ENCODE data around the gene MARK2.
A peak's percentile ranks its signal among the peaks of the same experiment; 100 is the strongest.

The MARK2 gene

DNA sequence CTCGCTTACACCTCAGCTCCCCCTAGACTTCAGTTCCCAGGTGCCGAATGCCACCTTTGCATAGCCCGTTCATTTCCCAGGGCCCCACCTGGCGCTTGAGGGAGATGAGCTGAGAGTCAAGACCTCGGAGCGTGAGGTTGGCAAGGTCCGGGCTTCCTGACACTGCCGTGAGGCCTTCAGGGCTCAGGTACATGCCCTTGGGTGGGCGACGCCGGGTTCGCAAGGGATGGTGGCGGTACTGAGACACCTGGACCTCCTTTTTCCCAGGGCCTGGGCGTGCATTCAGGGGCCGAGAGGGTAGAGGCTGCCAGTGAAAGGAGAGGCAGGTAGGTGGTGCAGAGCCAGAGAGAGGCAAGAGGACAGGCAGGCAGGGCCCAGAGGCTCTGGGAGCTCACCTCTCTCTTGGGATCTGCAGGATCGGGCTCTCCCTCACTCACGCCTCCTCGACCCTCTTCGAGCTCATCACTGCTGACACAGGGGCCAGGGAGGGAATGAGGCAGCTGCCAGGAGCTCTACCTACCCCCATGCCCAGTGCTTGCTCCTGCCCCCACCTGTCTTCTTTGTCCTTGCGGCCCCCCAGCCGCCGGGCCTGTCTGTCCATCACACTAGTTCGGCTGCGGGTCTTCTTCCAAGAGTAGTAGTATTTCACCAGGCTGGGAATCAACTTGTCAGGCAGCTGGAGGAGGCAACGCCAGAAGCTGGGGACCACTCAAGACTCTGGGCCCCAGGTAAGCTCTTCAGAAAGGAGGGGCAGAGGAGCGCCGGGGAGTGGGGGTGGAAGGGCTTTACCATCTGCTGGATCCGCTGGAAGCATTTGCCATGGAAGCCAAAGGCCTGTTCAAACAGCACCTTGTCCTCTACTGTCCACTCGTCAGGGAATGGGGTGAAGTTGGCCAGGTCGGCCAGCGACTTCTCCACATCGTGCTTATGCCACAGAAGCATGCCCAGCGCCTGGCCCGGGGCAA, 75.2 kb downstream of the MARK2 start:
- peaks cover 0 to 22% (median 0%) of the 10 kb centered on the region in 5 experiments for H3K27me3 ChIP-seq (replicated peaks in 2 of 5; ENCODE audit: control insufficient read depth in 4 of 5, insufficient read depth in 5 of 5, low read length in 4 of 5)
- WGBS (ENCODE audit: insufficient coverage), result 98% methylated on average over 33 of the region's 34 CpGs
- H3K4me1 ChIP-seq (ENCODE audit: control extremely low read depth in 1 of 4, control insufficient read depth in 4 of 4, insufficient read depth in 4 of 4, low read length in 3 of 4), result peaks cover 0 to 53% (median 45%) of the 10 kb centered on the region in 4 experiments
- H3K27ac ChIP-seq (ENCODE audit: insufficient read depth in 1 of 2, low read depth in 1 of 2, low read length in 2 of 2, poor library complexity in 1 of 2, severe bottlenecking in 2 of 2), result no peak overlapping the region
- ChIA-PET POLR2A (no interaction called here), CTCF (interaction anchor here (0.9 to 4.9 kb wide), 5 partner anchors 28 to 77 kb away, joined by 3 to 22 read pairs (median 7); no protein-coding TSS in a partner anchor)
- no peak overlapping the region for H3K4me3 ChIP-seq (ENCODE audit: control insufficient read depth in 1 of 7, extremely low read depth in 1 of 7, insufficient read depth in 4 of 7, low read depth in 2 of 7, low read length in 6 of 7)
- no peaks in the 10 kb centered on the region for H3K9me3 ChIP-seq (ENCODE audit: control extremely low read depth in 1 of 5, control insufficient read depth in 4 of 5, insufficient read depth in 2 of 5, low read depth in 1 of 5, low read length in 4 of 5)
- no peak for DNase-seq
- peaks cover 0 to 4% (median 0%) of the 10 kb centered on the region in 4 experiments for H3K36me3 ChIP-seq (ENCODE audit: control insufficient read depth in 4 of 4, insufficient read depth in 4 of 4, low read length in 3 of 4)

DNA sequence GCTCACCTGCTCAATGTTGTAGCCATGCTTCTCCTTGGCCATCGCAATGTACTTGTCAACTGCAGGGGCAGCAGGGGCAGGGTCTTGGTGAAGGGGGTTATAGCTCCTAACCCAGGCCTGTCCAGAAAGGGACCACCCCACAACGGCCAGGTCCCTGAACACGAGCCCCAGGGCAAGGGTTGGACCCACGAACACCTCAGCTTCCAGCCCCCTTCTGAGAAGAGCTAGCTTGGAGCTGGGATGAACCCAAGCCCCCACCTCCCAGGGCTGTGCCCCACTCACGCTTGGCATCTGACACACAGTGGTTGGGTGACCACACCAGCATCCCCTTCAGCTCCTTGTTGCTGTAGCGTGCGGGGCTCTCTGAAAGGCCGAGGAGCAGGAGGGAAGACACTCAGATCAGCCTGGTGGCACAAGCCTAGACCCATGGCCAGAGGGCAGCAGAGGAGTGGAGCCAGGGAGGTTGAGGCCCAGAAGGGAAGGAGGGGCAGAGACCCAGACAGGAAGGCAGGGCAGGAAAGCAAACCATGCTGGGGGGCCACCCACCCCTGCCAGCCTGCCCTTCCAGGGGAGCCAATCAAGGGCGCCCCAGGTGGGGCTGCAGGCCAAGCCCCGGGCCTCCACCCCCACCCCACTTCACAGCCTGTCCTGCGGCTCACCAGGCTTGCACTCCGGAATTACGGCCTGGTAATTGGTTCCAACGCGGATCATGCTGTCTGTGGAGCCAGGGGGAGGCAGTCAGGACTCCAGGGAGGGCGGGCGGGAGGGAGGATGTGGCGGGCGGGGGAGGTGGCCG, 76.2 kb downstream of the MARK2 start:
- POLR2A ChIA-PET, result no interaction called here
- Histone ChIP-seq H3K36me3 (ENCODE audit: control insufficient read depth in 4 of 4, insufficient read depth in 4 of 4, low read length in 3 of 4) (no peaks in the 10 kb centered on the region), H3K27me3 (replicated peaks in 2 of 5; ENCODE audit: control insufficient read depth in 4 of 5, insufficient read depth in 5 of 5, low read length in 4 of 5) (peaks cover 0 to 22% (median 0%) of the 10 kb centered on the region in 5 experiments), H3K4me3 (ENCODE audit: control insufficient read depth in 1 of 7, extremely low read depth in 1 of 7, insufficient read depth in 4 of 7, low read depth in 2 of 7, low read length in 6 of 7) (no peak overlapping the region), H3K4me1 (ENCODE audit: control extremely low read depth in 1 of 4, control insufficient read depth in 4 of 4, insufficient read depth in 4 of 4, low read length in 3 of 4) (peaks cover 0 to 52% (median 44%) of the 10 kb centered on the region in 4 experiments), H3K9me3 (ENCODE audit: control extremely low read depth in 1 of 5, control insufficient read depth in 4 of 5, insufficient read depth in 2 of 5, low read depth in 1 of 5, low read length in 4 of 5) (no peaks in the 10 kb centered on the region), H3K27ac (ENCODE audit: insufficient read depth in 1 of 2, low read depth in 1 of 2, low read length in 2 of 2, poor library complexity in 1 of 2, severe bottlenecking in 2 of 2) (no peak overlapping the region)
- CTCF ChIA-PET, result interaction anchor here (0.9 to 4.9 kb wide), 4 partner anchors 27 to 78 kb away, joined by 3 to 22 read pairs (median 11); no protein-coding TSS in a partner anchor
- DNase-seq, result no peak
- WGBS (ENCODE audit: insufficient coverage), result 84% methylated on average over 8 of the region's 20 CpGs

DNA sequence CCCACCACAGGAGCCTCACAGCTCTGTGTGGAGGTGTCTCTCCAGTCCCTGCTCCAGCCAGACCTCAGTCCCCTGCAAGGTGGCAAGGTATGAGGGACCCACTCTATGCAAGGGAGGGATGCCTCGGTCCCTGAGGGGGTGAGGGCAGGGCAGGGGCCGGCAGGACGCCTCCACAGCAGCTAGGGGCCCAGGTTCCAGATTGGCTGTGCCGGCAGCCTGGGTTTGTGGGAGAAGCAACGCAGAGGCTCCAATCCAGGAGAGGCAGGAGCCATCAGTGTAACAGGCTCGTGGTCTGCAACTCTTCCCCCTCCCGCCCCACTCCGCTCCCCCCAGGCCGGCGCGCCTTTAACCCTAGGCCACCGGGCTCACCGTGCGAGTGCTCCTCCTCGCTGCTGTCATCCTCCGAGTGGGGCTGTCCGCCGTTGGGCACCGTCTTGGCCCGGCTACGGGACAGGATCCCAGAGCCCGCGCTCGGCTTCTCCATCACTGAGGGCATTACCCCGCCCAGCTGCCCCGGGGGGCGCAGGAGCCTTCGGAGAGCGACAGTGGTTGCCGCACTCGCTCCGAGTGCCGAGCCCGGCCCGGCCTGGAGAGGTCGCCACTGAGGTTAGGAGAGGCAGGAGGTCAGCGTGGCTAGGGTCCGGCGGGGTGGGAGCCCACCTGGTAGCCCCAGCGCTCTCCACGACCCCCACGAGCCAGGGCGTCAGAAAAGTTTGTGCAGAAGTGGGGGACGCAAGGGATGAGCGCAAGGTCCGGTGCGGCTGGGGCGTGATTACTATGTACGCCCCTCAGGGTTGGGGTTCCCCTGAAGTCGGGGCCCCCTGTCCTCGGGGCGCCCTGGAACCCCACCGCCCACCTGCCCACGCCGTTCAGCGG, 77.3 kb downstream of the MARK2 start:
- whole genome bisulfite sequencing (ENCODE audit: insufficient coverage), result 6% methylated on average over 54 of the region's 56 CpGs
- Histone ChIP-seq H3K36me3 (ENCODE audit: control insufficient read depth in 4 of 4, insufficient read depth in 4 of 4, low read length in 3 of 4) (no peaks in the 10 kb centered on the region), H3K27ac (ENCODE audit: insufficient read depth in 1 of 2, low read depth in 1 of 2, low read length in 2 of 2, poor library complexity in 1 of 2, severe bottlenecking in 2 of 2) (no peak overlapping the region), H3K27me3 (replicated peaks in 2 of 5; ENCODE audit: control insufficient read depth in 4 of 5, insufficient read depth in 5 of 5, low read length in 4 of 5) (peaks cover 0 to 22% (median 0%) of the 10 kb centered on the region in 5 experiments), H3K9me3 (ENCODE audit: control extremely low read depth in 1 of 5, control insufficient read depth in 4 of 5, insufficient read depth in 2 of 5, low read depth in 1 of 5, low read length in 4 of 5) (no peaks in the 10 kb centered on the region), H3K4me3 (ENCODE audit: control insufficient read depth in 1 of 7, extremely low read depth in 1 of 7, insufficient read depth in 4 of 7, low read depth in 2 of 7, low read length in 6 of 7) (peak overlapping the region; percentile 19 to 74 (median 58)), H3K4me1 (ENCODE audit: control extremely low read depth in 1 of 4, control insufficient read depth in 4 of 4, insufficient read depth in 4 of 4, low read length in 3 of 4) (peaks cover 0 to 50% (median 40%) of the 10 kb centered on the region in 4 experiments)
- CTCF ChIA-PET, result interaction anchor here (2.4 to 4.9 kb wide), 3 partner anchors 29 to 79 kb away, joined by 12 to 22 read pairs (median 15); no protein-coding TSS in a partner anchor
- DNase-seq, result peak in 2 of 3 donors; percentile 51 to 58
- POLR2A ChIA-PET, result interaction anchor here (0.6 kb wide), 1 partner anchor 35 kb away, joined by 3 read pairs; no protein-coding TSS in a partner anchor

DNA sequence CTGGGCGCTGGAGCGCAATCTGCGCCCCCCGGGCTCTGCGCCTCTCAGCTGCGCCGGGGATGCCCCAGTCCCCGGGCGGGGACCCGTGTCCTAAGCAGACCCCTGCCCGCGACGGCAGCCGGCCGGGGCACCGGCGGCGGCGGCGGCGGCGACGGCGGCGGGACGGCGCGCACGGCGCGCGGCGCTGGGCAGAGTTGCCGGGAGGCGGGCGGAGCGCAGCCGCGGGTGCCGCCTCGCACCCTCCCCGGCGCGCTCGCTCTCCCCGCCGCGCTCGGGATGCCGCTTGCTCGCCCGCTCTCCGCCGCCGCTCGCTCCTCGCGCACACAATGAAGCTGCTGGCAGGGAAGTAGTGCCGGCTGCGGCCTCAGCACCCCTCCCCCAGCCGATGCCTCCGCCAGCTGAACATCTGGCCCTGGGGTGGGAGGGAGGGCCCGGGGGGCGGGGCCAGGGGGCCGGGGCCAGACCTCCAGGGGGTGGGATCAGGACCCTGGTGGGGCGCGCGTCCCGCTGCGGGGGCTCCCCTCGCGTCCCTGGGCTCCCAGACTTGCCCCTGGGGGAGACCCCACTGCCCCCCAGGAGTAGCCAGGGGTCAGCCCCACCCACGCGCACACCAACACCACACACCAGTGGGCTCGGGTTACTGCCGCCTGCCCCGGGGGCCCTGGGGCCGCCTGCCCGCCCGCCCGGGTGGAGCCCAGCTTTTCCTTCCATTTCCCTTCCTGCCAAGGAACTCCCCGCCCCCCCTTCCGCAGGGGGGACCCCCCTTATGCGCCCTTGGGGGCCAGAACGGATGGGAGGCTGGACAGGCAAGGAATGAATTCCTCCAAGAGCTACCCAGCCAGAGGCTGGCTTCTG, 78.2 kb downstream of the MARK2 start, which contains the start of gene RCOR2:
TSS of gene RCOR2 (minus strand) at position 328 of the 855 bp plus-strand sequence. CDS start 708 bp downstream, outside the sequence.
- H3K27ac ChIP-seq (ENCODE audit: insufficient read depth in 1 of 2, low read depth in 1 of 2, low read length in 2 of 2, poor library complexity in 1 of 2, severe bottlenecking in 2 of 2), result no peak within 1 kb of the TSS
- DNase-seq, result peak; percentile 82 to 88 (median 86)
- H3K4me3 ChIP-seq (ENCODE audit: control insufficient read depth in 1 of 7, extremely low read depth in 1 of 7, insufficient read depth in 4 of 7, low read depth in 2 of 7, low read length in 6 of 7), result peak within 1 kb of the TSS; percentile 26 to 74 (median 61)
- WGBS (ENCODE audit: insufficient coverage), result under 1% methylated on average over 49 of the region's 85 CpGs
- H3K36me3 ChIP-seq (ENCODE audit: control insufficient read depth in 4 of 4, insufficient read depth in 4 of 4, low read length in 3 of 4), result no peaks in the 10 kb centered on the region
- H3K27me3 ChIP-seq (replicated peaks in 2 of 5; ENCODE audit: control insufficient read depth in 4 of 5, insufficient read depth in 5 of 5, low read length in 4 of 5), result peaks cover 0 to 22% (median 0%) of the 10 kb centered on the region in 5 experiments
- POLR2A ChIA-PET, result interaction anchor here (0.6 kb wide), 1 partner anchor 34 kb away, joined by 3 read pairs; no protein-coding TSS in a partner anchor
- CTCF ChIA-PET, result interaction anchor here (0.7 to 4.9 kb wide), 5 partner anchors 14 to 80 kb away, joined by 3 to 22 read pairs (median 4); no protein-coding TSS in a partner anchor
- H3K9me3 ChIP-seq (ENCODE audit: control extremely low read depth in 1 of 5, control insufficient read depth in 4 of 5, insufficient read depth in 2 of 5, low read depth in 1 of 5, low read length in 4 of 5), result no peaks in the 10 kb centered on the region
- H3K4me1 ChIP-seq (ENCODE audit: control extremely low read depth in 1 of 4, control insufficient read depth in 4 of 4, insufficient read depth in 4 of 4, low read length in 3 of 4), result peaks cover 0 to 50% (median 40%) of the 10 kb centered on the region in 4 experiments

DNA sequence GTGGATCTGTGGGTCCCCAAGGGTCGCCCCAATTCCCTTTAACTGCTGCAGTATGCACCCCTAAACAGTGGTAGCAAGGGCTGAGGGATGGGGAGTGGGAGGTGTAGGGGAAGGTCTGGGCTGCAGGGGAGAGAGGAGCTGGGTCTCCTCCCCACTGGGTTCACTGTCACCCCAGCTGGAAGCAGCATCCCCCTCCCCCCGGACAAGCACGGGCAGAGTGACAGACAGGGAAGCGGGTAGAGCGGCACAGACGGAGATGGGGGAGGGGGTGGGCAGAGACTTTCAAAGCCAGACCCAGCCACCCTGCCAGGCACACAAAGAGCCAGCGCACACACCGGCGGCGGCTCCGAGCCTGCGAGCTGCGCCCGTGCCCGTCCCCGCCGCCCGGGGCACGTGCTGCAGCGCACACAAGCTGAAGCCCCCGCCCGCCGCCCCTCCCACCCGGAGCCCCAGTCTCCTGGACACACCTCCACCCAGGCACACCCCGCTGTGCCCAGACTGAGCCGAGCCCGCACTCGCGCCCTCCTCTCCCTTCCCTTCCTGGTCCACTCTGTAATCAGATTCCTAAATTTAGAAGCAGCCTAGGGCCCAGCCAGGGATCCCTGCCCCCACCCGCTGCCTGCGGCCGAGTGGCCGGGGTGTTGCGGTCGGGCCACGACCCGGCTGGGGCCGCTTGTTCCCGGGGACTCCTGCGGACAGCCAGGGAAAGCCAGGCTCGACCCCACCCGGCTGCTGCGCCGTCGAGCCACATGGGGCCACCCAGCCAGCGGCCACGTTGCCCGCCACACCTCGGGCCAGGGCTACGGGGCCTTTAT, 79.0 kb downstream of the MARK2 start:
- POLR2A ChIA-PET, result no interaction called here
- CTCF ChIA-PET, result interaction anchor here (0.6 to 4.9 kb wide), 7 partner anchors 15 to 81 kb away, joined by 3 to 22 read pairs (median 3); no protein-coding TSS in a partner anchor
- H3K9me3 ChIP-seq (ENCODE audit: control extremely low read depth in 1 of 5, control insufficient read depth in 4 of 5, insufficient read depth in 2 of 5, low read depth in 1 of 5, low read length in 4 of 5), result no peaks in the 10 kb centered on the region
- H3K4me1 ChIP-seq (ENCODE audit: control extremely low read depth in 1 of 4, control insufficient read depth in 4 of 4, insufficient read depth in 4 of 4, low read length in 3 of 4), result peaks cover 0 to 50% (median 40%) of the 10 kb centered on the region in 4 experiments
- no peak overlapping the region for H3K27ac ChIP-seq (ENCODE audit: insufficient read depth in 1 of 2, low read depth in 1 of 2, low read length in 2 of 2, poor library complexity in 1 of 2, severe bottlenecking in 2 of 2)
- WGBS (ENCODE audit: insufficient coverage), result 16% methylated on average over 44 of the region's 50 CpGs
- peaks cover 0 to 22% (median 0%) of the 10 kb centered on the region in 5 experiments for H3K27me3 ChIP-seq (replicated peaks in 2 of 5; ENCODE audit: control insufficient read depth in 4 of 5, insufficient read depth in 5 of 5, low read length in 4 of 5)
- peak overlapping the region; percentile 26 to 70 (median 58) for H3K4me3 ChIP-seq (ENCODE audit: control insufficient read depth in 1 of 7, extremely low read depth in 1 of 7, insufficient read depth in 4 of 7, low read depth in 2 of 7, low read length in 6 of 7)
- H3K36me3 ChIP-seq (ENCODE audit: control insufficient read depth in 4 of 4, insufficient read depth in 4 of 4, low read length in 3 of 4), result no peaks in the 10 kb centered on the region
- peak in 2 of 3 donors; percentile 54 to 63 for DNase-seq
